CD4-positive, alpha-beta T cell (primary cell): ENCODE data around the gene MYL12A. TPM values are rescaled to one million over a fixed set of nuclear protein-coding genes. Genes with fewer than 3 reads are reported as not detected.

ENCODE experiments used
- ATAC-seq: fragments of 200-7000 bp; cut with Tn5 transposase; one replicate; pipeline ENCODE4 v1.10.0; 2022; ENCODE audit warnings: mild to moderate bottlenecking; ENCODE audit not compliant: poor library complexity
- CTCF ChIA-PET: fragments of 350-600 bp; sonication (Branson Sonifier 250); formaldehyde crosslinking; loops from one replicate; lab custom pipeline; 2021; ENCODE audit warnings: antibody characterized with exemption, inconsistent platforms; lab: Charles Lee
- POLR2A ChIA-PET: fragments of 350-600 bp; sonication (Branson Sonifier 250); formaldehyde crosslinking; loops from one replicate; lab custom pipeline; 2021; ENCODE audit warnings: antibody characterized with exemption, inconsistent platforms; lab: Charles Lee
- DNase-seq, 14 experiments: peaks; one replicate each; pipeline ENCODE4 v3.0.0-alpha.2; 2013 to 2020; ENCODE audit warnings: mixed read lengths in 2 of 14
- H3K27ac ChIP-seq, 2 donors: one replicate each; pipeline versions ENCODE4 v1.5.1 to v1.7.0; 2013; ENCODE audit warnings: low read length in 2 of 2, low read depth in 1 of 2, mild to moderate bottlenecking in 1 of 2
- H3K27me3 ChIP-seq, 2 experiments: 1 replicate in 1 of 2; 2 replicates in 1 of 2; pipeline versions ENCODE4 v1.6.1 to v1.7.0; 2013; ENCODE audit warnings: low read length in 2 of 2, control low read depth in 1 of 2, mild to moderate bottlenecking in 1 of 2, moderate library complexity in 1 of 2; ENCODE audit not compliant: insufficient read depth in 2 of 2, control insufficient read depth in 1 of 2
- H3K36me3 ChIP-seq: one replicate; pipeline ENCODE4 v1.6.1; 2013; ENCODE audit warnings: low read length, control low read depth; ENCODE audit not compliant: insufficient read depth
- H3K4me1 ChIP-seq: one replicate; pipeline ENCODE4 v1.6.1; 2013; ENCODE audit warnings: low read length, control low read depth; ENCODE audit not compliant: insufficient read depth
- H3K4me3 ChIP-seq: one replicate; pipeline ENCODE4 v1.5.1; 2013; ENCODE audit warnings: mild to moderate bottlenecking, low read length, moderate library complexity
- H3K9me3 ChIP-seq, 2 experiments: 1 replicate in 1 of 2; 2 replicates in 1 of 2; pipeline versions ENCODE4 v1.6.1 to v1.7.0; 2013; ENCODE audit warnings: low read length in 2 of 2, mild to moderate bottlenecking in 2 of 2, control low read depth in 1 of 2, moderate library complexity in 1 of 2; ENCODE audit not compliant: control insufficient read depth in 1 of 2, insufficient read depth in 1 of 2
- H3K27ac Mint-ChIP-seq: one replicate; pipeline ENCODE4 v1.8.0; 2020; ENCODE audit warnings: mixed read lengths
- H3K27me3 Mint-ChIP-seq: one replicate; pipeline ENCODE4 v1.8.0; 2021; ENCODE audit warnings: mixed read lengths
- H3K36me3 Mint-ChIP-seq: one replicate; pipeline ENCODE4 v1.8.0; 2021; ENCODE audit warnings: low read depth, mixed read lengths
- H3K4me1 Mint-ChIP-seq: one replicate; pipeline ENCODE4 v1.8.0; 2021; ENCODE audit warnings: low read depth, mixed read lengths
- H3K4me3 Mint-ChIP-seq: one replicate; pipeline ENCODE4 v1.8.0; 2020; ENCODE audit warnings: mild to moderate bottlenecking, mixed read lengths
- H3K9me3 Mint-ChIP-seq: one replicate; pipeline ENCODE4 v1.8.0; 2020; ENCODE audit warnings: mixed read lengths
- CTCF ChIP-seq: fragments of 200-600 bp; IDR thresholded peaks from one replicate; pipeline ENCODE4 v1.8.0; 2022; ENCODE audit warnings: antibody characterized with exemption, mild to moderate bottlenecking
- intact Hi-C, 2 experiments: fragments of 100-400 bp; cut with DNase I in 1 of 2; cut with micrococcal nuclease in 1 of 2; formaldehyde crosslinking; loops; one replicate each; pipeline versions ENCODE4 v1.15.1 to v1.9.0; 2023 to 2025; cut with DNase I, micrococcal nuclease
- total RNA-seq, 174 experiments: library from RNA in 2 of 174; stranded (reverse) in 2 of 174; gene quantifications; one replicate each; pipeline ENCODE4 v1.2.3 and lab custom pipeline; 2021 to 2026

MYL12A gene
- total RNA-seq, 2 experiments from 2014 or later: 188 to 190 TPM

GRCh38 chr18:3256693-3257626 lies 9.4 kb downstream of the MYL12A start:
- TF ChIP-seq CTCF: no peak
- Mint-ChIP-seq H3K4me3 (no peak overlapping the region), H3K27me3 (no peaks in the 10 kb centered on the region), H3K36me3 (peaks cover 86% of the 10 kb centered on the region), H3K9me3 (no peaks in the 10 kb centered on the region), H3K4me1 (peaks cover 88% of the 10 kb centered on the region), H3K27ac (peak overlapping the region; percentile 100)
- ATAC-seq (no peak), DNase-seq (no peak)
- ChIA-PET CTCF (interaction anchor here (2.3 kb wide), 1 partner anchor 11 kb away, joined by 11 read pairs; no protein-coding TSS in a partner anchor), POLR2A (interaction anchor here (1.0 to 2.3 kb wide), 6 partner anchors 9 to 337 kb away, joined by 3 to 12 read pairs (median 4); partner anchors contain the start of gene MYL12A)
- Histone ChIP-seq H3K27me3 (no peaks in the 10 kb centered on the region), H3K4me1 (peaks cover 41% of the 10 kb centered on the region), H3K9me3 (no peaks in the 10 kb centered on the region), H3K4me3 (no peak overlapping the region), H3K36me3 (peaks cover 60% of the 10 kb centered on the region), H3K27ac (no peak overlapping the region)
- intact Hi-C loops: loop anchor here in 1 of 2 experiments (10.0 kb wide), 1 partner anchor 602 kb away; the partner anchor contains the start of gene SMCHD1

GRCh38 chr18:3257627-3258120 lies 10.1 kb downstream of the MYL12A start:
- Histone ChIP-seq H3K9me3 (no peaks in the 10 kb centered on the region), H3K27me3 (no peaks in the 10 kb centered on the region), H3K27ac (no peak overlapping the region), H3K4me3 (no peak overlapping the region), H3K36me3 (peaks cover 60% of the 10 kb centered on the region), H3K4me1 (peaks cover 38% of the 10 kb centered on the region)
- TF ChIP-seq CTCF: no peak
- no peak for ATAC-seq
- POLR2A ChIA-PET: interaction anchor here (1.8 to 2.3 kb wide), 2 partner anchors 10 to 336 kb away, joined by 6 to 12 read pairs; partner anchors contain the start of gene MYL12A
- intact Hi-C loops: loop anchor here in 1 of 2 experiments (10.0 kb wide), 1 partner anchor 603 kb away; the partner anchor contains the start of gene SMCHD1
- Mint-ChIP-seq H3K4me3 (peak overlapping the region; percentile 40), H3K4me1 (peaks cover 84% of the 10 kb centered on the region), H3K9me3 (no peaks in the 10 kb centered on the region), H3K36me3 (peaks cover 84% of the 10 kb centered on the region), H3K27ac (peak overlapping the region; percentile 100), H3K27me3 (no peaks in the 10 kb centered on the region)
- CTCF ChIA-PET: no interaction called here
- DNase-seq: no peak

GRCh38 chr18:3260995-3261372 lies 13.4 kb downstream of the MYL12A start:
- peak in 1 of 14 experiments; percentile 43 for DNase-seq
- peaks cover 37% of the 10 kb centered on the region for H3K4me1 ChIP-seq
- ATAC-seq: peak; percentile 8

More at GRCh38 chr18:3260995-3261372, 13.4 kb downstream of the MYL12A start:
- no peaks in the 10 kb centered on the region for H3K27me3 ChIP-seq
- peak overlapping the region; percentile 100 for H3K4me3 Mint-ChIP-seq
- H3K4me3 ChIP-seq: peak overlapping the region; percentile 68
- intact Hi-C loops: loop anchor here (1.0 to 5.0 kb wide), 4 partner anchors 14 to 341 kb away; partner anchors contain the start of genes MYL12A (in 1 of the 2) and TGIF1 (in 1 of the 2)
- peaks cover 28% of the 10 kb centered on the region for H3K36me3 ChIP-seq
- TF ChIP-seq CTCF: no peak
- no peaks in the 10 kb centered on the region for H3K9me3 ChIP-seq
- H3K36me3 Mint-ChIP-seq: peaks cover 60% of the 10 kb centered on the region
- H3K27ac ChIP-seq: peak overlapping the region; percentile 95 to 98
- H3K27me3 Mint-ChIP-seq: no peaks in the 10 kb centered on the region
- peak overlapping the region; percentile 100 for H3K27ac Mint-ChIP-seq
- H3K4me1 Mint-ChIP-seq: peaks cover 84% of the 10 kb centered on the region
- CTCF ChIA-PET: interaction anchor here (1.0 to 2.0 kb wide), 6 partner anchors 9 to 405 kb away, joined by 3 to 7 read pairs (median 6); partner anchors contain the start of gene MYL12A
- no peaks in the 10 kb centered on the region for H3K9me3 Mint-ChIP-seq
- POLR2A ChIA-PET: interaction anchor here (0.5 to 3.6 kb wide), 21 partner anchors 12 to 1976 kb away, joined by 3 to 286 read pairs (median 6); partner anchors contain the start of genes MYL12A and SMCHD1
